ENCODE results near the gene SIRPB2. TPM values are rescaled to one million over a fixed set of nuclear protein-coding genes. Genes with fewer than 3 reads are reported as not detected.

Gene SIRPB2
- total RNA-seq, 2 experiments from 2014 or later = not detected

- no peaks in the 10 kb centered on the region for H3K79me2 ChIP-seq (ENCODE audit: insufficient read depth, low read depth, low read length)
- TF ChIP-seq CTCF (conservative IDR thresholded peaks at IDR 0.05; ENCODE audit: low read length) (no peak), EZH2phosphoT487 (IDR thresholded peaks at IDR 0.05; ENCODE audit: borderline replicate concordance, low read depth, low read length) (no peak)
- no peak overlapping the region for H3K27ac ChIP-seq (ENCODE audit: low read depth, low read length, poor library complexity, severe bottlenecking)
- no peak overlapping the region for H2AFZ ChIP-seq (ENCODE audit: low read length)
- DNase-seq (ENCODE audit: low spot score) = no peak
- no peaks in the 10 kb centered on the region for H3K9me3 ChIP-seq (ENCODE audit: low read length)
- CTCF ChIA-PET (ENCODE audit: unreplicated experiment) = no interaction called here
- no peak overlapping the region for H3K4me3 ChIP-seq (ENCODE audit: low read depth, low read length, poor library complexity, severe bottlenecking)
- H3K36me3 ChIP-seq (ENCODE audit: insufficient read depth, low read length) = no peaks in the 10 kb centered on the region
- H3K9me2 ChIP-seq (ENCODE audit: insufficient read depth, low read length) = no peaks in the 10 kb centered on the region
- H4K20me1 ChIP-seq (ENCODE audit: insufficient read depth, low read length) = no peaks in the 10 kb centered on the region
- no TSS peak for BruUV-seq (replicated peaks)
- H3K4me2 ChIP-seq (ENCODE audit: low read length) = no peak overlapping the region
- intact Hi-C loops (cut with micrococcal nuclease; ENCODE audit: unreplicated experiment) = no loop called here
- POLR2A ChIA-PET = no interaction called here
- no peaks in the 10 kb centered on the region for H3K4me1 ChIP-seq (ENCODE audit: insufficient read depth, low read length, poor library complexity, severe bottlenecking)
Observed at GRCh38 chr20:1507276-1507675, 16.1 kb upstream of the SIRPB2 start.

- H3K4me2 ChIP-seq (ENCODE audit: low read length) = no peak overlapping the region
- H3K4me1 ChIP-seq (ENCODE audit: insufficient read depth, low read length, poor library complexity, severe bottlenecking) = no peaks in the 10 kb centered on the region
- H3K4me3 ChIP-seq (ENCODE audit: low read depth, low read length, poor library complexity, severe bottlenecking) = no peak overlapping the region
- intact Hi-C loops (cut with micrococcal nuclease; ENCODE audit: unreplicated experiment) = no loop called here
- ChIA-PET POLR2A (interaction anchor here (1.2 kb wide), 1 partner anchor 26 kb away, joined by 3 read pairs; no protein-coding TSS in a partner anchor), CTCF (ENCODE audit: unreplicated experiment) (no interaction called here)
- H3K9me3 ChIP-seq (ENCODE audit: low read length) = no peaks in the 10 kb centered on the region
- TF ChIP-seq EZH2phosphoT487 (IDR thresholded peaks at IDR 0.05; ENCODE audit: borderline replicate concordance, low read depth, low read length) (no peak), CTCF (conservative IDR thresholded peaks at IDR 0.05; ENCODE audit: low read length) (no peak)
- H3K79me2 ChIP-seq (ENCODE audit: insufficient read depth, low read depth, low read length) = no peaks in the 10 kb centered on the region
- H3K36me3 ChIP-seq (ENCODE audit: insufficient read depth, low read length) = no peaks in the 10 kb centered on the region
- no peaks in the 10 kb centered on the region for H4K20me1 ChIP-seq (ENCODE audit: insufficient read depth, low read length)
- no peaks in the 10 kb centered on the region for H3K9me2 ChIP-seq (ENCODE audit: insufficient read depth, low read length)
- no peak overlapping the region for H2AFZ ChIP-seq (ENCODE audit: low read length)
- no TSS peak for BruUV-seq (replicated peaks)
- no peak overlapping the region for H3K27ac ChIP-seq (ENCODE audit: low read depth, low read length, poor library complexity, severe bottlenecking)
- no peak for DNase-seq (ENCODE audit: low spot score)
Observed at GRCh38 chr20:1505871-1506270, 14.7 kb upstream of the SIRPB2 start.

GRCh38 chr20:1505361-1505760 lies 14.1 kb upstream of the SIRPB2 start:
- POLR2A ChIA-PET = interaction anchor here (0.6 to 1.2 kb wide), 2 partner anchors 25 to 37 kb away, joined by 3 to 4 read pairs; no protein-coding TSS in a partner anchor
- Histone ChIP-seq H3K4me2 (ENCODE audit: low read length) (no peak overlapping the region), H3K4me1 (ENCODE audit: insufficient read depth, low read length, poor library complexity, severe bottlenecking) (no peaks in the 10 kb centered on the region), H3K9me3 (ENCODE audit: low read length) (no peaks in the 10 kb centered on the region), H3K36me3 (ENCODE audit: insufficient read depth, low read length) (no peaks in the 10 kb centered on the region), H3K9me2 (ENCODE audit: insufficient read depth, low read length) (no peaks in the 10 kb centered on the region), H4K20me1 (ENCODE audit: insufficient read depth, low read length) (no peaks in the 10 kb centered on the region), H3K79me2 (ENCODE audit: insufficient read depth, low read depth, low read length) (no peaks in the 10 kb centered on the region), H2AFZ (ENCODE audit: low read length) (no peak overlapping the region), H3K4me3 (ENCODE audit: low read depth, low read length, poor library complexity, severe bottlenecking) (no peak overlapping the region), H3K27ac (ENCODE audit: low read depth, low read length, poor library complexity, severe bottlenecking) (no peak overlapping the region)
- CTCF ChIA-PET (ENCODE audit: unreplicated experiment) = no interaction called here
- no peak for DNase-seq (ENCODE audit: low spot score)
- intact Hi-C loops (cut with micrococcal nuclease; ENCODE audit: unreplicated experiment) = no loop called here
- BruUV-seq (replicated peaks) = no TSS peak
- TF ChIP-seq CTCF (conservative IDR thresholded peaks at IDR 0.05; ENCODE audit: low read length) (no peak), EZH2phosphoT487 (IDR thresholded peaks at IDR 0.05; ENCODE audit: borderline replicate concordance, low read depth, low read length) (no peak)

Measured in OCI-LY7 (cell line).